Measurements from ENCODE around the gene ZNF764.
"Not testable (repeated sequence)": the region's sequence is repeated elsewhere in the genome, so short reads cannot be mapped to it uniquely, and the experiment has no call there.

ZNF764 gene

GRCh38 chr16:30539000-30539964, 18.9 kb downstream of the ZNF764 start:
- in situ Hi-C loops (cut with HindIII; ENCODE audit: low pct_ligation_motif_present, low sequenced_read_pairs), result no loop called here
- TF ChIP-seq CTCF (IDR thresholded peaks at IDR 0.05; ENCODE audit: low read depth, low read length, missing control alignments), result no peak
- no peak overlapping the region for H3K4me3 ChIP-seq (ENCODE audit: low read depth, low read length)
- DNase-seq, result no peak
- no peaks in the 10 kb centered on the region for H3K36me3 ChIP-seq (replicated peaks)
- no peaks in the 10 kb centered on the region for H3K27me3 ChIP-seq (replicated peaks)
- H3K27ac ChIP-seq, result no peak overlapping the region

GRCh38 chr16:30536391-30537024, 21.7 kb downstream of the ZNF764 start:
- H3K4me3 ChIP-seq (ENCODE audit: low read depth, low read length); in situ Hi-C loops (cut with HindIII; ENCODE audit: low pct_ligation_motif_present, low sequenced_read_pairs); H3K36me3 ChIP-seq (replicated peaks): not testable (repeated sequence)

GRCh38 chr16:30535777-30536190, 22.4 kb downstream of the ZNF764 start:
- no peak overlapping the region for H3K27ac ChIP-seq
- H3K4me3 ChIP-seq (ENCODE audit: low read depth, low read length), result peak overlapping the region; percentile 72
- H3K27me3 ChIP-seq (replicated peaks), result no peaks in the 10 kb centered on the region
- DNase-seq, result peak; percentile 55
- in situ Hi-C loops (cut with HindIII; ENCODE audit: low pct_ligation_motif_present, low sequenced_read_pairs), result no loop called here
- no peaks in the 10 kb centered on the region for H3K36me3 ChIP-seq (replicated peaks)
- TF ChIP-seq CTCF (IDR thresholded peaks at IDR 0.05; ENCODE audit: low read depth, low read length, missing control alignments), result peak; percentile 83

More at GRCh38 chr16:30536391-30537024, 21.7 kb downstream of the ZNF764 start:
- not testable (repeated sequence) for DNase-seq; H3K27me3 ChIP-seq (replicated peaks); H3K27ac ChIP-seq

DNA sequence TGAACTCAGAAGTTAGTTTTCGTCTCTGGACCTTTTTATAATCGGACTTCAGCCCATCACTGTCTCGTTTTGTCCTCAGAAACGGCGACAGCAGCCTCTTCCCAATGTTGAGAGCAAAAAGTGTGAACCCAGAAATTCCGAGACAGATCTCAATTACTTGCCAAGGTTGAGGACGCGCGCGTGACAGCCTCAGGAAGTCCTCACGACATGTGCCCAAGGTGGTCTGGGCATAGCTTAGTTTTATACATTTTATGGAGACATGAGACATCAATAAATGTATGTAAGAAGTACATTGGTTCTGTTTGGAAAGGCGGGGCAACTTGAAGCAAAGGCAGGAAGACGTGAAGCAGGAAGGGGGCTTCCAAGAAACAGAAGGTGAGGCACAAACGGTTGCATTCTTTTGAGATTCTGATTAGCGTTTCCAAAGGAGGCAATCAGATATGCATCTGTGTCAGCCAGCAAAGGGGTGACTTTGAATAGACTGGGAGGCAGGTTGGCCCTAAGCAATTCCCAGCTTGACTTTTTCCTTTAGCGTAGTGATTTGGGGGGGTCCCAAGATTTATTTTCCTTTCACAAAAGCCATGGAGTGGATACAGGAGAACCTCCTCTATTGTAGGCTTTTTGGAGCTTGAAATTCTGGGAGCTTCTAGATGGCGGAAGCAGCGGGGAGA, 22.9 kb downstream of the ZNF764 start:
- TF ChIP-seq CTCF (IDR thresholded peaks at IDR 0.05; ENCODE audit: low read depth, low read length, missing control alignments), result no peak
- in situ Hi-C loops (cut with HindIII; ENCODE audit: low pct_ligation_motif_present, low sequenced_read_pairs), result no loop called here
- Histone ChIP-seq H3K27ac (peak overlapping the region; percentile 80), H3K36me3 (replicated peaks) (no peaks in the 10 kb centered on the region), H3K4me3 (ENCODE audit: low read depth, low read length) (peak overlapping the region; percentile 72), H3K27me3 (replicated peaks) (no peaks in the 10 kb centered on the region)
- DNase-seq, result peak; percentile 1

- in situ Hi-C loops (cut with HindIII; ENCODE audit: low pct_ligation_motif_present, low sequenced_read_pairs), result no loop called here
- Histone ChIP-seq H3K27me3 (replicated peaks) (no peaks in the 10 kb centered on the region), H3K36me3 (replicated peaks) (no peaks in the 10 kb centered on the region), H3K4me3 (ENCODE audit: low read depth, low read length) (peak within 1 kb of the TSS; percentile 72), H3K27ac (peak within 1 kb of the TSS; percentile 80)
- peak; percentile 54 for DNase-seq
- TF ChIP-seq CTCF (IDR thresholded peaks at IDR 0.05; ENCODE audit: low read depth, low read length, missing control alignments), result no peak
These were observed 23.6 kb downstream of the ZNF764 start, which contains the start of gene ZNF747 for GRCh38 chr16:30534368-30535105. ZNF747 (minus strand) TSS chr16:30534858; CDS start chr16:30534679, 179 bp downstream.
